GM19463 (cell line): ENCODE results near the gene CRB2.

Experiments used
- ATAC-seq: cut with Tn5 transposase; IDR thresholded peaks from one replicate; pipeline ENCODE4 v1.9.1; 2021; ENCODE audit warnings: mild to moderate bottlenecking, moderate library complexity; ENCODE audit not compliant: unreplicated experiment

Gene CRB2

GRCh38 chr9:123418506-123418905 lies 62.5 kb downstream of the CRB2 start:
- no peak for ATAC-seq

- no peak for ATAC-seq
Observed at GRCh38 chr9:123419091-123419490, 63.1 kb downstream of the CRB2 start.

- no peak for ATAC-seq
Observed at GRCh38 chr9:123419721-123420591, 64.0 kb downstream of the CRB2 start.

- ATAC-seq: no peak
Observed at GRCh38 chr9:123420592-123421111, 64.7 kb downstream of the CRB2 start.

GRCh38 chr9:123421186-123421585 lies 65.2 kb downstream of the CRB2 start:
- no peak for ATAC-seq

- no peak for ATAC-seq
Observed at GRCh38 chr9:123421801-123422455, 65.9 kb downstream of the CRB2 start.

- ATAC-seq: no peak
Observed at GRCh38 chr9:123422635-123423310, 66.8 kb downstream of the CRB2 start.

- ATAC-seq: no peak
Observed at GRCh38 chr9:123423311-123423640, 67.3 kb downstream of the CRB2 start.

GRCh38 chr9:123424131-123424530 lies 68.1 kb downstream of the CRB2 start:
- ATAC-seq: no peak

- ATAC-seq: no peak
Observed at GRCh38 chr9:123424552-123425225, 68.7 kb downstream of the CRB2 start.

- ATAC-seq: no peak
Observed at GRCh38 chr9:123425261-123425821, 69.3 kb downstream of the CRB2 start.

GRCh38 chr9:123425836-123426365 lies 69.9 kb downstream of the CRB2 start:
- no peak for ATAC-seq

- peak; percentile 81 for ATAC-seq
Observed at GRCh38 chr9:123426406-123426805, 70.4 kb downstream of the CRB2 start.
